Endothelial cell of umbilical vein (primary cell): ENCODE measurements around the gene CHST14. TPM values are rescaled to one million over a fixed set of nuclear protein-coding genes. Genes with fewer than 3 reads are reported as not detected.

Experiments
- BruUV-seq: library from RNA; stranded (reverse); fragments of 400-500 nt; replicated peaks from 2 replicates; lab custom pipeline; 2021; lab: Mats Ljungman, UMichigan
- CTCF ChIA-PET: fragments of 300-600, 350-600 bp; sonication (Branson Sonifier 250); formaldehyde crosslinking; loops from one replicate; lab custom pipeline; 2021; ENCODE audit warnings: antibody characterized with exemption, inconsistent platforms; lab: Charles Lee
- POLR2A ChIA-PET: fragments of 300-600, 350-600 bp; sonication (Branson Sonifier 250); formaldehyde crosslinking; loops from one replicate; lab custom pipeline; 2021; ENCODE audit warnings: antibody characterized with exemption, inconsistent platforms; lab: Charles Lee
- DNase-seq: peaks from one replicate; pipeline ENCODE4 v3.0.0-alpha.2; 2011; ENCODE audit warnings: low read depth, low spot score
- FAIRE-seq: peaks from 2 replicates; lab custom pipeline; 2011; peaks lifted over from hg19 to GRCh38; lab: Jason Lieb, UNC
- H2AFZ ChIP-seq: 2 replicates; pipeline ENCODE4 v1.6.0; 2012; ENCODE audit warnings: low read depth, low read length, control low read depth, inconsistent platforms
- H3K27ac ChIP-seq: 2 replicates; pipeline ENCODE4 v1.5.1; 2011; ENCODE audit warnings: low read depth, mild to moderate bottlenecking, control low read depth, low read length, moderate library complexity; ENCODE audit not compliant: insufficient read depth
- H3K27me3 ChIP-seq, 2 experiments: 2 replicates each; pipeline versions ENCODE4 v1.6.0 to v1.6.1; 2011; ENCODE audit warnings: low read length in 2 of 2, mixed read lengths in 1 of 2; ENCODE audit not compliant: control insufficient read depth in 2 of 2, insufficient read depth in 2 of 2
- H3K36me3 ChIP-seq, 2 experiments: 2 replicates in 1 of 2; 3 replicates in 1 of 2; pipeline ENCODE4 v1.5.1; 2011; ENCODE audit warnings: low read length in 2 of 2, mild to moderate bottlenecking in 1 of 2, moderate library complexity in 1 of 2; ENCODE audit not compliant: control insufficient read depth in 2 of 2, insufficient read depth in 2 of 2; ENCODE audit errors: extremely low read depth in 1 of 2
- H3K4me1 ChIP-seq: 3 replicates; pipeline ENCODE4 v1.5.1; 2011; ENCODE audit warnings: mild to moderate bottlenecking, low read length; ENCODE audit not compliant: control insufficient read depth, insufficient read depth; ENCODE audit errors: extremely low read depth
- H3K4me2 ChIP-seq: 2 replicates; pipeline ENCODE4 v1.6.1; 2011; ENCODE audit warnings: low read length, control low read depth, mixed read lengths; ENCODE audit not compliant: insufficient read depth
- H3K4me3 ChIP-seq, 3 experiments: fragments of 200-600 bp in 1 of 3; sonication (generic), shearing (Covaris generic) in 1 of 3; replicated peaks in 1 of 3; 2 replicates each; pipeline ENCODE4 v1.5.1; 2011 to 2016; ENCODE audit warnings: control low read depth in 3 of 3, low read length in 3 of 3, mild to moderate bottlenecking in 2 of 3, inconsistent platforms in 1 of 3, low read depth in 1 of 3, moderate library complexity in 1 of 3; ENCODE audit not compliant: insufficient read depth in 1 of 3
- H3K79me2 ChIP-seq: 2 replicates; pipeline ENCODE4 v1.6.0; 2012; ENCODE audit warnings: low read length, inconsistent platforms; ENCODE audit not compliant: control insufficient read depth, insufficient read depth
- H3K9ac ChIP-seq: replicated peaks from 2 replicates; pipeline ENCODE3; 2011; ENCODE audit warnings: low read length, control low read depth; ENCODE audit not compliant: insufficient read depth; ENCODE audit errors: extremely low read depth
- H3K9me1 ChIP-seq: replicated peaks from 3 replicates; pipeline ENCODE4 v1.6.0; 2011; ENCODE audit warnings: mild to moderate bottlenecking, low read length; ENCODE audit not compliant: control insufficient read depth, insufficient read depth; ENCODE audit errors: extremely low read depth
- H3K9me3 ChIP-seq: replicated peaks from 2 replicates; pipeline ENCODE4 v1.5.1; 2012; ENCODE audit warnings: low read length, inconsistent platforms; ENCODE audit not compliant: control insufficient read depth, insufficient read depth
- H4K20me1 ChIP-seq: replicated peaks from 2 replicates; pipeline ENCODE3; 2011; ENCODE audit warnings: mild to moderate bottlenecking, low read length; ENCODE audit not compliant: control insufficient read depth, insufficient read depth; ENCODE audit errors: extremely low read depth
- EZH2 ChIP-seq: IDR thresholded peaks from 2 replicates; pipeline ENCODE4 v1.6.1; 2012; ENCODE audit warnings: borderline replicate concordance, low read depth, mild to moderate bottlenecking, moderate library complexity, low read length, inconsistent platforms; ENCODE audit not compliant: severe bottlenecking
- FOS ChIP-seq: IDR thresholded peaks from 2 replicates; pipeline ENCODE4 v1.6.1; 2011; ENCODE audit warnings: mild to moderate bottlenecking, low read length, moderate library complexity, borderline replicate concordance; ENCODE audit not compliant: insufficient read depth
- JUN ChIP-seq: IDR thresholded peaks from 2 replicates; pipeline ENCODE4 v1.6.1; 2011; ENCODE audit warnings: borderline replicate concordance, low read depth; ENCODE audit not compliant: insufficient read length, insufficient read depth
- MAX ChIP-seq: IDR thresholded peaks from 2 replicates; pipeline ENCODE4 v1.6.1; 2011; ENCODE audit not compliant: insufficient read depth, insufficient read length
- MYC ChIP-seq: IDR thresholded peaks from one replicate; pipeline ENCODE4 v1.6.1; 2011; ENCODE audit warnings: mild to moderate bottlenecking, low read depth, low read length
- POLR2AphosphoS5 ChIP-seq: IDR thresholded peaks from 2 replicates; pipeline ENCODE4 v1.6.1; 2012; ENCODE audit warnings: low read depth, mild to moderate bottlenecking, control low read depth, low read length, moderate library complexity; ENCODE audit not compliant: insufficient read depth
- dilution Hi-C: fragments of 300-500 bp; cut with MboI; formaldehyde crosslinking; loops from one replicate; pipeline ENCODE4 v1.15.0; 2019; ENCODE audit warnings: low sequenced_read_pairs; ENCODE audit not compliant: extremely low pct_ligation_motif_present
- intact Hi-C: fragments of 100-400 bp; cut with micrococcal nuclease; formaldehyde crosslinking; loops from one replicate; pipeline ENCODE4 v1.10.0; 2022
- polyA plus RNA-seq, 4 experiments: library from polyadenylated mRNA; depleted of rRNA in 3 of 4; stranded (reverse) in 3 of 4; unstranded in 1 of 4; fragments of >200 nt; gene quantifications; 2 replicates each; pipeline versions ENCODE4 v1.2.1 to v1.2.3, GENCODE V29; 2011 to 2012; ENCODE audit warnings: missing spikeins in 1 of 4
- total RNA-seq: library from RNA; stranded (reverse); gene quantifications from 2 replicates; pipeline ENCODE4 v1.2.3, GENCODE V29; 2021
- TF ChIP-seq, protein P1 (sequence below), 2 donors: IDR thresholded peaks; 1 replicate in 1 of 2; 2 replicates in 1 of 2; pipeline ENCODE4 v1.5.1; 2011; ENCODE audit warnings: low read length in 2 of 2, mild to moderate bottlenecking in 2 of 2, moderate library complexity in 2 of 2, control low read depth in 1 of 2, inconsistent platforms in 1 of 2, low read depth in 1 of 2; ENCODE audit not compliant: insufficient read depth in 1 of 2; ENCODE audit errors: extremely low read depth in 1 of 2

Gene CHST14
- total and polyA plus RNA-seq, 2 donors (not counting 3 experiments of a cell fraction or from before 2014, with no cell fraction given), result 35.1 to 49.2 TPM

GRCh38 chr15:40428185-40428584, 42.6 kb upstream of the CHST14 start:
- BruUV-seq, result no TSS peak
- no peak for TF ChIP-seq FOS
- TF ChIP-seq, protein P1, sequence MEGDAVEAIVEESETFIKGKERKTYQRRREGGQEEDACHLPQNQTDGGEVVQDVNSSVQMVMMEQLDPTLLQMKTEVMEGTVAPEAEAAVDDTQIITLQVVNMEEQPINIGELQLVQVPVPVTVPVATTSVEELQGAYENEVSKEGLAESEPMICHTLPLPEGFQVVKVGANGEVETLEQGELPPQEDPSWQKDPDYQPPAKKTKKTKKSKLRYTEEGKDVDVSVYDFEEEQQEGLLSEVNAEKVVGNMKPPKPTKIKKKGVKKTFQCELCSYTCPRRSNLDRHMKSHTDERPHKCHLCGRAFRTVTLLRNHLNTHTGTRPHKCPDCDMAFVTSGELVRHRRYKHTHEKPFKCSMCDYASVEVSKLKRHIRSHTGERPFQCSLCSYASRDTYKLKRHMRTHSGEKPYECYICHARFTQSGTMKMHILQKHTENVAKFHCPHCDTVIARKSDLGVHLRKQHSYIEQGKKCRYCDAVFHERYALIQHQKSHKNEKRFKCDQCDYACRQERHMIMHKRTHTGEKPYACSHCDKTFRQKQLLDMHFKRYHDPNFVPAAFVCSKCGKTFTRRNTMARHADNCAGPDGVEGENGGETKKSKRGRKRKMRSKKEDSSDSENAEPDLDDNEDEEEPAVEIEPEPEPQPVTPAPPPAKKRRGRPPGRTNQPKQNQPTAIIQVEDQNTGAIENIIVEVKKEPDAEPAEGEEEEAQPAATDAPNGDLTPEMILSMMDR (IDR thresholded peaks at IDR 0.05; ENCODE audit: extremely low read depth in 1 of 2, insufficient read depth in 1 of 2, low read depth in 1 of 2, low read length in 2 of 2), result no peak

GRCh38 chr15:40429068-40429710, 41.6 kb upstream of the CHST14 start:
- no TSS peak for BruUV-seq
- POLR2A ChIA-PET, result no interaction called here
- Histone ChIP-seq H3K27ac (no peak overlapping the region), H3K36me3 (no peaks in the 10 kb centered on the region), H3K27me3 (peaks cover 17 to 32% of the 10 kb centered on the region in 2 experiments), H4K20me1 (no peaks in the 10 kb centered on the region), H3K4me1 (no peaks in the 10 kb centered on the region), H2AFZ (no peak overlapping the region), H3K79me2 (no peaks in the 10 kb centered on the region), H3K4me2 (no peak overlapping the region), H3K9me1 (no peaks in the 10 kb centered on the region), H3K9me3 (no peaks in the 10 kb centered on the region), H3K9ac (no peak overlapping the region), H3K4me3 (no peak overlapping the region)
- no peak for DNase-seq
- no peak for FAIRE-seq
- TF ChIP-seq POLR2AphosphoS5 (no peak), EZH2 (no peak), FOS (no peak), MYC (no peak), JUN (no peak), MAX (no peak)
- TF ChIP-seq, protein P1 (IDR thresholded peaks at IDR 0.05; ENCODE audit: extremely low read depth in 1 of 2, insufficient read depth in 1 of 2, low read depth in 1 of 2, low read length in 2 of 2), result no peak
- dilution Hi-C loops, result no loop called here
- CTCF ChIA-PET, result interaction anchor here (1.0 to 1.7 kb wide), 5 partner anchors 10 to 156 kb away, joined by 3 to 4 read pairs (median 4); partner anchors contain the start of gene BAHD1
- intact Hi-C loops, result no loop called here

More at GRCh38 chr15:40428185-40428584, 42.6 kb upstream of the CHST14 start:
- Histone ChIP-seq H3K27ac (no peak overlapping the region), H4K20me1 (no peaks in the 10 kb centered on the region), H3K79me2 (no peaks in the 10 kb centered on the region), H3K9ac (no peak overlapping the region), H3K9me1 (no peaks in the 10 kb centered on the region), H3K4me1 (no peaks in the 10 kb centered on the region), H3K9me3 (no peaks in the 10 kb centered on the region), H3K4me3 (no peak overlapping the region), H3K4me2 (no peak overlapping the region), H3K36me3 (no peaks in the 10 kb centered on the region), H3K27me3 (peaks cover 10 to 22% of the 10 kb centered on the region in 2 experiments), H2AFZ (no peak overlapping the region)
- no peak for DNase-seq
- FAIRE-seq, result no peak
- intact Hi-C loops (no loop called here), dilution Hi-C loops (no loop called here)
- ChIA-PET CTCF (interaction anchor here (1.0 to 2.0 kb wide), 3 partner anchors 13 to 105 kb away, joined by 3 to 8 read pairs (median 4); partner anchors contain the start of gene BAHD1), POLR2A (no interaction called here)
